HepG2 (cell line): Measurements from ENCODE around the gene FAM174C. TPM values are rescaled to one million over a fixed set of nuclear protein-coding genes. Genes with fewer than 3 reads are reported as not detected.

Experiments
- CEBPB ChIP-seq: IDR thresholded peaks from 2 replicates; pipeline ENCODE4 v1.6.1; 2011; ENCODE audit warnings: low read depth, low read length, improper control_type of control experiment, borderline replicate concordance
- FOXK1 ChIP-seq: sonication (generic); formaldehyde crosslinking; IDR thresholded peaks from 2 replicates; pipeline ENCODE4 v1.4.0; 2020; ENCODE audit warnings: low read depth, missing genetic modification reagents, borderline replicate concordance
- KMT2B ChIP-seq: IDR thresholded peaks from 2 replicates; pipeline ENCODE4 v1.6.1; 2016; ENCODE audit warnings: missing genetic modification reagents, missing compliant biosample characterization
- LRRFIP1 ChIP-seq: sonication (generic); formaldehyde crosslinking; conservative IDR thresholded peaks from 2 replicates; pipeline ENCODE4 v1.4.0; 2020; ENCODE audit warnings: missing genetic modification reagents
- MAX ChIP-seq: IDR thresholded peaks from 2 replicates; pipeline ENCODE4 v1.6.1; 2012; ENCODE audit warnings: inconsistent platforms
- MXD4 ChIP-seq: IDR thresholded peaks from 2 replicates; pipeline ENCODE4 v1.6.1; 2016; ENCODE audit warnings: mild to moderate bottlenecking, missing biosample characterization, missing genetic modification reagents
- NFYB ChIP-seq: sonication (generic); formaldehyde crosslinking; IDR thresholded peaks from 2 replicates; pipeline ENCODE4 v1.4.0; 2020; ENCODE audit warnings: missing genetic modification reagents
- PHF21A ChIP-seq: sonication (generic); formaldehyde crosslinking; IDR thresholded peaks from 2 replicates; pipeline ENCODE4 v1.5.0; 2020; ENCODE audit warnings: mild to moderate bottlenecking, missing genetic modification reagents
- SMYD3 ChIP-seq: sonication (generic); formaldehyde crosslinking; IDR thresholded peaks from 2 replicates; pipeline ENCODE4 v1.8.1; 2023; ENCODE audit warnings: mild to moderate bottlenecking, missing genetic modification reagents
- STAT6 ChIP-seq: sonication (generic); formaldehyde crosslinking; IDR thresholded peaks from 2 replicates; pipeline ENCODE4 v1.4.0; 2020; ENCODE audit warnings: missing genetic modification reagents, mild to moderate bottlenecking, borderline replicate concordance
- TFAP4 ChIP-seq: sonication (generic); IDR thresholded peaks from 2 replicates; pipeline ENCODE4 v1.6.1; 2016; ENCODE audit warnings: low read depth, borderline replicate concordance
- ZFP36L2 ChIP-seq: sonication (generic); formaldehyde crosslinking; IDR thresholded peaks from 2 replicates; pipeline ENCODE4 v1.4.0; 2020; ENCODE audit warnings: missing genetic modification reagents
- ZNF3 ChIP-seq: IDR thresholded peaks from 2 replicates; pipeline ENCODE4 v1.7.0; 2017; ENCODE audit warnings: inconsistent platforms
- ZNF331 ChIP-seq: sonication (generic); formaldehyde crosslinking; IDR thresholded peaks from 2 replicates; pipeline ENCODE4 v1.4.0; 2020; ENCODE audit warnings: missing genetic modification reagents
- ZNF543 ChIP-seq: sonication (generic); formaldehyde crosslinking; IDR thresholded peaks from 2 replicates; pipeline ENCODE4 v1.4.0; 2020; ENCODE audit warnings: mild to moderate bottlenecking, missing genetic modification reagents
- ZNF577 ChIP-seq: sonication (generic); formaldehyde crosslinking; IDR thresholded peaks from 2 replicates; pipeline ENCODE4 v1.4.0; 2020; ENCODE audit warnings: mild to moderate bottlenecking, low read depth, missing genetic modification reagents, borderline replicate concordance
- ZNF710 ChIP-seq: sonication (generic); formaldehyde crosslinking; IDR thresholded peaks from 2 replicates; pipeline ENCODE4 v1.5.0; 2020; ENCODE audit warnings: mild to moderate bottlenecking, missing genetic modification reagents, borderline replicate concordance
- ZSCAN5A ChIP-seq: sonication (generic); formaldehyde crosslinking; IDR thresholded peaks from 2 replicates; pipeline ENCODE4 v1.8.0; 2022; ENCODE audit warnings: mild to moderate bottlenecking, missing genetic modification reagents, borderline replicate concordance
- polyA plus RNA-seq, 8 experiments: library from polyadenylated mRNA; depleted of rRNA in 3 of 8; stranded (reverse) in 7 of 8; unstranded in 1 of 8; fragments of >200 nt; fragmentation: Illumina TruSeq in 4 of 8; extraction: Trizol in 4 of 8; gene quantifications; 2 replicates each; pipeline versions ENCODE4 v1.2.1 to v1.2.3, GENCODE V29; 2011 to 2016; ENCODE audit warnings: low read depth in 4 of 8, missing spikeins in 1 of 8, mixed read lengths in 1 of 8; ENCODE audit not compliant: insufficient read depth in 1 of 8
- total RNA-seq, 5 experiments: library from RNA; depleted of rRNA; stranded (reverse); fragments of >200 nt; fragmentation: Illumina TruSeq; extraction: Trizol; gene quantifications; 2 replicates each; pipeline ENCODE4 v1.2.3, GENCODE V29; 2016; ENCODE audit warnings: low read depth in 1 of 5

FAM174C gene
- total and polyA plus RNA-seq, 2 of the 13 experiments (the other 11 are each of a cell fraction or from before 2014, with no cell fraction given) = 19.5 to 31.3 TPM

GRCh38 chr19:1266129-1266915 is 9.0 kb upstream of the FAM174C start (continued):
- 0 out of 2 replicates have a peak, but pooled peaks have one; percentile 68 for TF ChIP-seq ZNF710 (CRISPR knock-in tag)
- peak; percentile 70 for TF ChIP-seq MAX
- peak; percentile 31; the same call in 1 of the 2 replicates for TF ChIP-seq ZNF331 (CRISPR knock-in tag)
- TF ChIP-seq ZNF577 (CRISPR knock-in tag) = 0 out of 2 replicates have a peak, but pooled peaks have one; percentile 60
- 0 out of 2 replicates have a peak, but pooled peaks have one; percentile 47 for TF ChIP-seq FOXK1 (CRISPR knock-in tag)
- TF ChIP-seq LRRFIP1 = no peak
- TF ChIP-seq STAT6 (CRISPR knock-in tag) = no peak
- TF ChIP-seq PHF21A = peak; percentile 24; the same call in 1 of the 2 replicates
- no peak for TF ChIP-seq ZNF3
- no peak for TF ChIP-seq KMT2B (CRISPR knock-in tag)
- TF ChIP-seq MXD4 (CRISPR knock-in tag) = peak; percentile 22
- no peak for TF ChIP-seq NFYB
- no peak for TF ChIP-seq CEBPB
- TF ChIP-seq TFAP4 = peak; percentile 57; the same call in 1 of the 2 replicates
- TF ChIP-seq ZNF543 (CRISPR knock-in tag) = peak; percentile 83; the same call in 1 of the 2 replicates
- TF ChIP-seq ZFP36L2 (CRISPR knock-in tag) = no peak
- TF ChIP-seq ZSCAN5A (CRISPR knock-in tag) = peak; percentile 36; the same call in 1 of the 2 replicates
- no peak for TF ChIP-seq SMYD3
